ENCODE measurements around the gene LIX1L. TPM values are rescaled to one million over a fixed set of nuclear protein-coding genes. Genes with fewer than 3 reads are reported as not detected.

LIX1L gene
- total RNA-seq, 4 donors from 2014 or later, result 7.6 to 18.4 (median 11.3) TPM

DNA sequence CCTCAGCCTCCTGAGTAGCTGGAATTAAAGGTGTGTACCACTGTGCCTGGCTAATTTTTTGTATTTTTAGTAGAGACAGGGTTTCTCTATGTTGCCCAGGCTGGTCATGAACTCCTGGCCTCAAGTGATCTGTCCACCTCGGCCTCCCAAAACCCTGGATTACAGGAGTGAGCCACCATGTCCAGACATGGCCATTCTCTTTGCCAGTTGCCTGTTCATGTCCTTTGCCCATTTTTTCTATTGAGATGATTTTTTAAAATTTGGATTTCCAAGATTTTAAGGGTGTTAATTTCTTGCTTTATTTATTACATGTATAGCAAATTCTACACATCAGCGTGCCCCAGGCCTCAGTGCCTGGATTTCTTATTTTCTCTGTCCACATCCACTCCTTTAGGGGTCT is 9.5 kb upstream of the LIX1L start:
- no peak overlapping the region for H3K27ac ChIP-seq
- no peak for DNase-seq (ENCODE audit: low spot score in 2 of 2)
- 97% methylated on average over 2 of the region's 2 CpGs for WGBS
- no peaks in the 10 kb centered on the region for H3K9me3 ChIP-seq
- no peaks in the 10 kb centered on the region for H3K27me3 ChIP-seq
- TF ChIP-seq, protein P1, sequence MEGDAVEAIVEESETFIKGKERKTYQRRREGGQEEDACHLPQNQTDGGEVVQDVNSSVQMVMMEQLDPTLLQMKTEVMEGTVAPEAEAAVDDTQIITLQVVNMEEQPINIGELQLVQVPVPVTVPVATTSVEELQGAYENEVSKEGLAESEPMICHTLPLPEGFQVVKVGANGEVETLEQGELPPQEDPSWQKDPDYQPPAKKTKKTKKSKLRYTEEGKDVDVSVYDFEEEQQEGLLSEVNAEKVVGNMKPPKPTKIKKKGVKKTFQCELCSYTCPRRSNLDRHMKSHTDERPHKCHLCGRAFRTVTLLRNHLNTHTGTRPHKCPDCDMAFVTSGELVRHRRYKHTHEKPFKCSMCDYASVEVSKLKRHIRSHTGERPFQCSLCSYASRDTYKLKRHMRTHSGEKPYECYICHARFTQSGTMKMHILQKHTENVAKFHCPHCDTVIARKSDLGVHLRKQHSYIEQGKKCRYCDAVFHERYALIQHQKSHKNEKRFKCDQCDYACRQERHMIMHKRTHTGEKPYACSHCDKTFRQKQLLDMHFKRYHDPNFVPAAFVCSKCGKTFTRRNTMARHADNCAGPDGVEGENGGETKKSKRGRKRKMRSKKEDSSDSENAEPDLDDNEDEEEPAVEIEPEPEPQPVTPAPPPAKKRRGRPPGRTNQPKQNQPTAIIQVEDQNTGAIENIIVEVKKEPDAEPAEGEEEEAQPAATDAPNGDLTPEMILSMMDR (IDR thresholded peaks at IDR 0.05), result no peak
- no peak for TF ChIP-seq EP300 (IDR thresholded peaks at IDR 0.05)
- no peak for TF ChIP-seq POLR2A (IDR thresholded peaks at IDR 0.05)
- no peak for TF ChIP-seq POLR2AphosphoS5 (IDR thresholded peaks at IDR 0.05)
- H3K4me3 ChIP-seq, result no peak overlapping the region
- H3K36me3 ChIP-seq, result no peaks in the 10 kb centered on the region
- H3K4me1 ChIP-seq, result peaks cover 29% of the 10 kb centered on the region

DNA sequence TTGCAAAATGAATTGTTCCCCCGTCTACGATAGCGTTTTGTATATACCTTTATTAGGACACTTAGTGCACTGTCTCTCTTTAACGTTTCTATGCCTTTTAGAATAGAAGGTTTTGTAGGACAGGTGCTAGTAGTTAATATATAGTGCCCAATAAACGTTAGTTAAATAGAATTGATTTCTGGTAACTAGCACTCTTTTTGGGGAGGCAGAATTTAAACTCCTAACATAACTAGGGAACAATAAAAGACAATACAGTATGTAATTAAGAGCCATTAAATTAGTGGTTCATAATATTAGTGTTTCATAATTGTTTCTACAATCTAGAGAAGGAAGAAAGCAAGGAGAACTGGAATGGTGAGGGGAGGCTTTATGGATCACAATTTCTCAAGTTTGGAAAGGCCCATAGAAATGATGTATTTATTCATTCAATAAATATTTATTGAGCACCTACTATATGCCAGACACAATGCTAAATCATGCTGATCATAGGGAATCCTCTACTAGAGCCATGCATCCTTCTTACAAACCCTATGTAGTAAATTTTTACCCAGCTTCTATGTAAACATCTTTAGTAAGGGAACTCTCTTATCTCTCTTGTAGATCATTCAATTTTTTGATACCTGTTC is 7.4 kb upstream of the LIX1L start:
- no peaks in the 10 kb centered on the region for H3K36me3 ChIP-seq
- WGBS, result 1% methylated on average over 5 of the region's 5 CpGs
- DNase-seq (ENCODE audit: low spot score in 2 of 2), result no peak
- no peaks in the 10 kb centered on the region for H3K9me3 ChIP-seq
- H3K27ac ChIP-seq, result peak overlapping the region; percentile 88
- H3K4me3 ChIP-seq, result peak overlapping the region; percentile 64
- peaks cover 49% of the 10 kb centered on the region for H3K4me1 ChIP-seq
- H3K27me3 ChIP-seq, result no peaks in the 10 kb centered on the region
- TF ChIP-seq POLR2AphosphoS5 (IDR thresholded peaks at IDR 0.05) (no peak), POLR2A (IDR thresholded peaks at IDR 0.05) (no peak), EP300 (IDR thresholded peaks at IDR 0.05) (no peak)
- TF ChIP-seq, protein P1 (IDR thresholded peaks at IDR 0.05), result no peak

DNA sequence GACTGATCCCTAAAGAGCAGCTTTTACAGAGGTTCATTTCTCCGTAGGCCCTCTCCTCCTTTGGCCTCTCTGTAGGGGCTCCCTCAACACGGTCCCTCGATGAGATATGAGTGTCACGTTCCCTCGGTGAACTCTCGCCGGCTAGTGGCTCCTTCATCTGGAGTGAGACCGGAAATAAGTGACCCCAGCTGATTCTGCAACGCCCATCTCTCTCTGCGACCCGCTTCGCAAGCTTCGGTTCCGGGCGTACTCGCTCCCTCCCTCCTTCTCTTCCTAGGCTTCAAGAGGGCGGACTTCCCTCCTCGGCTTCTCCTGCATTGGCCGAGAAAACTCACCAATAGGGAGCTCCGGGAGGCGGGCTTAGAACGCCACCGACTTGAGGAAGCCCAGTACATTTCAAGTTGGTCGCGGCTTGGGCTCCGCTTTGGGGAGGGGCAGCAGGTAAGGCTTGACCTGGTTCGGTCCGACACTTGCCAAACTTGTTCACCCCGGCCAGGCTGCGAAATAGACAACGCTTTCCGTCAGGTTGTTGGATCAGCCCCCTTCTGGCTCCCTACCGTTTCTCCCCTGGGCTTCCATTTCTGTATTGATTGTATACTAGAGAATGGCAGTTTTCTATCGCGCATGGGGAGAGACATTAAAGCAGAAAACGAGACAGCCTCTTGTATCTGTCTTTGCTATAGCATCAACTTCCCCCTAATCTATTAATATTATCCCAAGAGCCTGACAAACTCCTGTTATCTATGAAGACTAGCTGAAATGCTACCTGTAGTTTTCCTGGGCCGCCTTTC is 6.7 kb upstream of the LIX1L start, which contains the start of the genes ANKRD34A and POLR3GL:
ANKRD34A (minus strand) TSS at position 248 of the 791 bp plus-strand sequence. CDS start 2,816 bp downstream, outside the sequence.
POLR3GL (plus strand) TSS at position 363 of the 791 bp plus-strand sequence. CDS start 10,176 bp downstream, outside the sequence.
- WGBS, result under 1% methylated on average over 36 of the region's 37 CpGs
- Histone ChIP-seq H3K27ac (peak within 1 kb of the TSS; percentile 88), H3K4me1 (peaks cover 56% of the 10 kb centered on the region), H3K9me3 (no peaks in the 10 kb centered on the region), H3K27me3 (no peaks in the 10 kb centered on the region), H3K4me3 (peak within 1 kb of the TSS; percentile 74), H3K36me3 (no peaks in the 10 kb centered on the region)
- DNase-seq (ENCODE audit: low spot score in 2 of 2), result peak; percentile 97 to 98
- TF ChIP-seq POLR2A (IDR thresholded peaks at IDR 0.05) (peak in 1 of 2 donors; percentile 71), POLR2AphosphoS5 (IDR thresholded peaks at IDR 0.05) (peak; percentile 6 to 70 (median 43)), EP300 (IDR thresholded peaks at IDR 0.05) (no peak)
- TF ChIP-seq, protein P1 (IDR thresholded peaks at IDR 0.05), result no peak

DNA sequence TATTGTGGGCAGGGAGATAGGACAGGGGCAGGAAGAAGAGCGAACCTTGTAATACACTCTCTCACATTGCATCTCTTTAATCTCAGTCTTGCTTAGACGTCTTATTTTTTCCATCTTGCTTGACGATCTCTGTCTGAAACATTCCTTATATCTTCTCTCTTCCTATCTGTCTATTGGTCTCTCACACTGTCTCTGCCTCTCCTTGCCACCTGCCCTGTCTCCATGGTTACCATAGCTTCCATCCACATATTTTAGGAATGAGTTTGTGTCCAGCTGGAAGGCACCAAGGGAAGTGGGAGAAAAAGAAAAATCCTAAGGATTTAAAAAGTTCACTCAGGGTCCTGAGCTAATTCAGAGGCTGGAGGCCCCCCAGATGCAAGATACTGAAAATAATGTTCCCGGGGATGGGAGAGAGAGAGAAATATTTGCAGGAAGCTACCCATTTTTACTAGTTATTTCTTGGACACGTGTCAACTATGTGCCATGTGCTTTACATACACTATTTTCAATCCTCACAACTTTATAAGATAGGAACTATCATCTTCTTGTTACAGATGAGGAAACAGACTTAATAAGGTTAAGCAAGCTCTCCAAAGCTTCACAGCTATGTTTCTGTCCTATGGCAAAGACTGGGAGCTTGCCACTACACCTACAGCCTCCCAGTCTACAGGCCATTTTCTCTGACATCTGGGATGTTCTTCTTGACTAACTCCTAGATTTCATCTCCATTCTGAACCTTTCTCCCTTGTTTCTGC is 5.6 kb upstream of the LIX1L start:
- peak overlapping the region; percentile 88 for H3K27ac ChIP-seq
- no peaks in the 10 kb centered on the region for H3K27me3 ChIP-seq
- H3K9me3 ChIP-seq, result no peaks in the 10 kb centered on the region
- TF ChIP-seq POLR2AphosphoS5 (IDR thresholded peaks at IDR 0.05), result no peak
- no peak for TF ChIP-seq POLR2A (IDR thresholded peaks at IDR 0.05)
- TF ChIP-seq, protein P1 (IDR thresholded peaks at IDR 0.05), result no peak
- TF ChIP-seq EP300 (IDR thresholded peaks at IDR 0.05), result no peak
- no peaks in the 10 kb centered on the region for H3K36me3 ChIP-seq
- peak overlapping the region; percentile 74 for H3K4me3 ChIP-seq
- no peak for DNase-seq (ENCODE audit: low spot score in 2 of 2)
- WGBS, result 22% methylated on average over 5 of the region's 5 CpGs
- H3K4me1 ChIP-seq, result peaks cover 62% of the 10 kb centered on the region
